Parathyroid adenoma (tissue), 2 donors: ENCODE measurements around the gene SIL1.

Experiments used
- H2AFZ ChIP-seq: fragments of 300-600 bp; sonication (generic); one replicate; pipeline ENCODE4 v1.7.0; 2017; ENCODE audit warnings: antibody characterized with exemption, mild to moderate bottlenecking
- H3K27ac ChIP-seq: fragments of 300-600 bp; sonication (generic); one replicate; pipeline ENCODE4 v1.7.0; 2017
- H3K27me3 ChIP-seq: fragments of 300-600 bp; sonication (generic); one replicate; pipeline ENCODE4 v1.7.0; 2017; ENCODE audit warnings: low read length; ENCODE audit not compliant: control insufficient read depth, insufficient read depth
- H3K36me3 ChIP-seq: fragments of 300-600 bp; sonication (generic); one replicate; pipeline ENCODE4 v1.7.0; 2017; ENCODE audit warnings: low read length; ENCODE audit not compliant: control insufficient read depth, insufficient read depth
- H3K4me1 ChIP-seq: fragments of 300-600 bp; sonication (generic); one replicate; pipeline ENCODE4 v1.7.0; 2017; ENCODE audit warnings: control low read depth
- H3K4me2 ChIP-seq: fragments of 300-600 bp; sonication (generic); one replicate; pipeline ENCODE4 v1.7.0; 2017; ENCODE audit warnings: low read length
- H3K4me3 ChIP-seq: fragments of 300-600 bp; sonication (generic); one replicate; pipeline ENCODE4 v1.7.0; 2017; ENCODE audit warnings: low read depth, low read length
- H3K79me2 ChIP-seq: fragments of 300-600 bp; sonication (generic); one replicate; pipeline ENCODE4 v1.7.0; 2017; ENCODE audit warnings: control low read depth
- H3K9ac ChIP-seq: fragments of 300-600 bp; sonication (generic); one replicate; pipeline ENCODE4 v1.7.0; 2017; ENCODE audit warnings: mild to moderate bottlenecking
- H3K9me3 ChIP-seq: fragments of 300-600 bp; sonication (generic); one replicate; pipeline ENCODE4 v1.7.0; 2017; ENCODE audit warnings: low read length; ENCODE audit not compliant: control insufficient read depth
- TF ChIP-seq, protein P1 (sequence below): fragments of 300-600 bp; sonication (generic); IDR thresholded peaks from one replicate; pipeline ENCODE4 v1.7.0; 2017; ENCODE audit warnings: antibody characterized with exemption, mild to moderate bottlenecking
- donor health status: primary hyperparathyroidism.

SIL1 gene

DNA sequence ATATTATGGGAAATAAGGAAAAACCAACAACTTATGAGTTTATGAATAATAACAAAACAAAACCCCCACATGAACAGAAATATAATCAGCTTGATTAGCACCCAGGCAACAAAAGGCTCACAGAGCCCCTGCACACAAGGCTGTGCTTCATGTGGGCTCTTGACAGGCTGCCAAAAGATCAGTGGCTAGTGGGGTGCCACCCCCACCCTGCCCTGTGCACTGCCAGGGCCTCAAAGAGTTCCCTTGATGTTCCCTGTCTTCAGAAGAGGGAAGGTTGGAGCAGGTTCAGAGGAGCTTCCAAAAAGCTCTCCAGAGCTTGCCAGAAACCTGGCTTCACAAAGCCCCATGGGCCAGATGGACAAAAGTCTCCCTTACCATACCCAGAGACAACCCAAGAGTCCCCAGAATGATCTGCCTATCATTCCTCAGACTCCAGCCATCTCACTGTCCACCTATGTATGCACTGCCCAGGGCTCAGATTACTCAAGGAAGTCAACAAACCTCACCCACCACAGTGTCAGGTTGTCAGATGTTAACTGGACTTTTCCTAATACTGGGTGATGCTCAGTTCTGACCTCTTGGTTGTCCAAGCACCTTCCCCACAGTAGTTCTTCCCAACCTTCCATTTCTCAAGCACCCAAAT lies 87.5 kb downstream of the SIL1 start:
- no peaks in the 10 kb centered on the region for H3K9me3 ChIP-seq
- no peaks in the 10 kb centered on the region for H3K27me3 ChIP-seq
- H3K36me3 ChIP-seq: no peaks in the 10 kb centered on the region
- H3K9ac ChIP-seq: no peak overlapping the region
- no peak overlapping the region for H3K27ac ChIP-seq
- no peak overlapping the region for H3K4me3 ChIP-seq
- H3K4me1 ChIP-seq: no peaks in the 10 kb centered on the region
- H3K79me2 ChIP-seq: no peaks in the 10 kb centered on the region
- TF ChIP-seq, protein P1, sequence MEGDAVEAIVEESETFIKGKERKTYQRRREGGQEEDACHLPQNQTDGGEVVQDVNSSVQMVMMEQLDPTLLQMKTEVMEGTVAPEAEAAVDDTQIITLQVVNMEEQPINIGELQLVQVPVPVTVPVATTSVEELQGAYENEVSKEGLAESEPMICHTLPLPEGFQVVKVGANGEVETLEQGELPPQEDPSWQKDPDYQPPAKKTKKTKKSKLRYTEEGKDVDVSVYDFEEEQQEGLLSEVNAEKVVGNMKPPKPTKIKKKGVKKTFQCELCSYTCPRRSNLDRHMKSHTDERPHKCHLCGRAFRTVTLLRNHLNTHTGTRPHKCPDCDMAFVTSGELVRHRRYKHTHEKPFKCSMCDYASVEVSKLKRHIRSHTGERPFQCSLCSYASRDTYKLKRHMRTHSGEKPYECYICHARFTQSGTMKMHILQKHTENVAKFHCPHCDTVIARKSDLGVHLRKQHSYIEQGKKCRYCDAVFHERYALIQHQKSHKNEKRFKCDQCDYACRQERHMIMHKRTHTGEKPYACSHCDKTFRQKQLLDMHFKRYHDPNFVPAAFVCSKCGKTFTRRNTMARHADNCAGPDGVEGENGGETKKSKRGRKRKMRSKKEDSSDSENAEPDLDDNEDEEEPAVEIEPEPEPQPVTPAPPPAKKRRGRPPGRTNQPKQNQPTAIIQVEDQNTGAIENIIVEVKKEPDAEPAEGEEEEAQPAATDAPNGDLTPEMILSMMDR: no peak
- H2AFZ ChIP-seq: no peak overlapping the region
- H3K4me2 ChIP-seq: no peak overlapping the region

DNA sequence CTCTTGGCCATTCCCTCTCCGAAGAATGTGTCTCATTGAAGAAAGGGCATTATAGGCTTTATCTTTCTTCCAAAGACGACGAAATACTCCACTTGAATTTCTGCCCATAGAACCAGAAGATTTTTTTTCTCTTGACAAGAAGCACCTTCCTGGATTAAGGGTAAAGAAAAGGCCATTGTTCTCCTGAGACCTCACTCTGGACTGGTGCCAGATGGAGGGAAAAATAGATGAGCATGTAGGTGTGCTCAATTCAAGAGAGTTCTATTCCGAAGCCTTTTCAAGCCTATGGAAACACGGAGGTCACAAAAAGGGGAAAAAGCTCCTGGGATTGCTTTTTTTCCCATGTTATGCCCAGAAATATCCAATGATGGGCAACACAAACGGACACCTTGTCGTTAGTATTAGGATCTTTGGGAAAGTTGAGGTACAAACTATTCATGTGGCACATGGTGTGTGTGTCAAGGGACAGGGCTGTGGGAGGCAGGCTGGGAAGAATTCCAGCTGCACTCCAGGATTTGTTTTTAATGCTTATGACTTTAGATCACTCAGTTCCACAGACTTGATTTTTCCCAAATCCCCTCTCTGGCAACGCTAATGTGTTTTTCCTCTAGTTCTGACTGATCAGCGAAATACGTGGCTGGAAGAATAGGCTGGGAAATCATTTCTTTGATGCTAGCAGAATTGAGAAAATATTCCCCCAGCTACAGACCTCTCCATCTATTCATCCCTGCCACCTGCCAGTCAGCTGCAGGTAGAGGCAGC lies 89.9 kb downstream of the SIL1 start:
- no peak overlapping the region for H3K4me3 ChIP-seq
- no peak overlapping the region for H3K27ac ChIP-seq
- TF ChIP-seq, protein P1: no peak
- H3K9ac ChIP-seq: no peak overlapping the region
- no peak overlapping the region for H2AFZ ChIP-seq
- H3K4me2 ChIP-seq: no peak overlapping the region
- H3K9me3 ChIP-seq: no peaks in the 10 kb centered on the region
- H3K79me2 ChIP-seq: peaks cover 5% of the 10 kb centered on the region
- H3K36me3 ChIP-seq: no peaks in the 10 kb centered on the region
- H3K4me1 ChIP-seq: no peaks in the 10 kb centered on the region
- H3K27me3 ChIP-seq: no peaks in the 10 kb centered on the region

DNA sequence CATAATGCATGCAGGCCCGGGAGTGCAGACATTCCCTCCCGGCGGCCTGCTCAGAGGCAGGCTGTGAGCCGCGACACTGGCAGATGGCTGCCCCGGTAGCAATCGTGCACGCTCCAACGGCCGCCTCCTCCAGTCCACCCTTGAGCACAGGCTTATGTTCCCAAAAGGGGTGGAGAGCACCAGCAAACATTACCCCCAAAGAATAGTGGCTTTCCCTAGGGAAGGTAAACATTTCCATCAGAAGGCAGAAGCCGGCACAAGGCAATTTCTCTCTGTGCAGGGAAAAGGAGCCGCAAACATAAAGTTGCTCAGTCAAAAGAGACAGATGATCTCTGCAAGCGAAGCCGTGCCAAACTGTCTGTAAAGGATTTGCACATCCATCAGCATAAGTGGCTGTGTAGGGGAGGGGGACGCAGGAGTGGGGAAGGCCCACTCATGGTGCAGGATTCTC lies 92.5 kb downstream of the SIL1 start:
- Histone ChIP-seq H3K4me3 (no peak overlapping the region), H3K4me2 (no peak overlapping the region), H3K27ac (no peak overlapping the region), H3K36me3 (no peaks in the 10 kb centered on the region), H3K4me1 (no peaks in the 10 kb centered on the region), H3K79me2 (peaks cover 5% of the 10 kb centered on the region), H2AFZ (no peak overlapping the region), H3K9me3 (no peaks in the 10 kb centered on the region), H3K27me3 (no peaks in the 10 kb centered on the region), H3K9ac (no peak overlapping the region)
- TF ChIP-seq, protein P1: no peak

DNA sequence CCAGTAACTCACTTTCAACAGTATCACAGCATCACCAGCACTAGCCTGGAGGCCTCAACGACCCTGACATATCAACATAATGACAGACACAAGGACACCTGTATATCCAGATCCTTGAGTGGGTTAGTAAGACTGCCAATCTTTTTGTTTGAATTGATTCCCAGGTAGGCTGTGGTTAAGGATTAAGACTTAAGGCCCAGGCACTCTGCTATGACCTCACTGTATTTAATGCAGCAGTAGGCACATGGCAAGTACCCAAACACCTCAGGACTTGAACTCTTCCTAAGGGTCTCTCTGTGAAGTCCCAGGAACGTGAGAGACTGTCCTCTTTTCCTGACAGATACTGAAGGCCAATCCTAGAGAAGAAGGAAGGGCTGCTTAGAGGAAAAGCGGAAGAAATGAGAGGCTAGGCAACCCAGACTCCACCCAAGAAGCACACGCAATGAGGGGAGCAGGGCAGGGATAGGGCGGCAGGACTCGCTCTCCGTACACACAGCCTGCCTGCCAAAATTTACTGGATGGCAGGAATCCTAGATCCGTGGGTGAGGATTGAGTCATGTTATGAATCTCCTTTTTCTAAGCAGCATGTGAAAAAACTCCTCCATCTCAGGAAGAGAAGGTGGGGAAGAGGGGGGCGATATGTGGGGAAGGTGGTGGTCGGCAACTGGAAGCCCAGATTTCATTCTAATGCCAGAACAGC lies 93.4 kb downstream of the SIL1 start:
- H3K27ac ChIP-seq: no peak overlapping the region
- H3K4me2 ChIP-seq: no peak overlapping the region
- no peak overlapping the region for H2AFZ ChIP-seq
- H3K4me1 ChIP-seq: no peaks in the 10 kb centered on the region
- H3K79me2 ChIP-seq: peaks cover 5% of the 10 kb centered on the region
- no peaks in the 10 kb centered on the region for H3K9me3 ChIP-seq
- no peak overlapping the region for H3K9ac ChIP-seq
- no peak overlapping the region for H3K4me3 ChIP-seq
- no peaks in the 10 kb centered on the region for H3K27me3 ChIP-seq
- TF ChIP-seq, protein P1: no peak
- no peaks in the 10 kb centered on the region for H3K36me3 ChIP-seq
